Measurements from ENCODE around the gene SNN. TPM values are rescaled to one million over a fixed set of nuclear protein-coding genes. Genes with fewer than 3 reads are reported as not detected.
A peak's percentile ranks its signal among the peaks of the same experiment; 100 is the strongest.

Gene SNN
- total and polyA plus RNA-seq, 5 donors from 2014 or later, result 14.5 to 31.2 (median 24.9) TPM

DNA sequence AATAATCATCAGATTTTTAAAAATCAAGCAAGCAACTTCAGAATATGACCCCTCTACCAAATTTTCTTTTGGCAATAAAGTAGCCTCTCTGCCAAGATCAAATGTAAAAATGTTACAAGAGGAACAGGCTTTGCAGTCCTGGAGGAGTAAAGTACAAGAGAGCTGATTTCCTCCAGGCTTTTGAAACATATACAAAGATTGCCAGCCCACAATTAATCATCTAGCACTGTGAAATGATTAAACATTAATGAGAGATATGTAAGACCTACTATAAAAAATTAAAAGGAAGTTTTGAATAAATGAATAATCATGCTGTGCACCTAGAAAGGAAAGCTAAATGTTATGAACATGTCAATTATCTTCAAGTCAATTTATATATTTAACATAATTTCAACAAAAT, 48.1 kb downstream of the SNN start:
- Mint-ChIP-seq H3K36me3 (peaks cover 34% of the 10 kb centered on the region), H3K9me3 (no peaks in the 10 kb centered on the region), H3K27me3 (peaks cover 4% of the 10 kb centered on the region), H3K4me1 (peaks cover 29 to 43% (median 33%) of the 10 kb centered on the region in 4 donors), H3K4me3 (no peak overlapping the region), H3K27ac (peak overlapping the region in 2 of 3 donors; percentile 14 to 91)
- no peaks in the 10 kb centered on the region for H3K4me1 ChIP-seq (ENCODE audit: control insufficient read depth, insufficient read depth, low read length, poor library complexity, severe bottlenecking)
- DNase-seq (no peak), ATAC-seq (ENCODE audit: low read depth in 2 of 2) (no peak)
- peaks cover 62% of the 10 kb centered on the region for H3K36me3 ChIP-seq (ENCODE audit: control insufficient read depth, insufficient read depth, low read length)
- no peaks in the 10 kb centered on the region for H3K27me3 ChIP-seq (ENCODE audit: control insufficient read depth, insufficient read depth, low read length)
- H3K27ac ChIP-seq (ENCODE audit: insufficient read depth, low read length, poor library complexity, severe bottlenecking), result no peak overlapping the region
- H3K4me3 ChIP-seq (ENCODE audit: low read depth, low read length), result no peak overlapping the region
- H3K9me3 ChIP-seq (ENCODE audit: control insufficient read depth in 2 of 2, low read length in 2 of 2), result no peaks in the 10 kb centered on the region

- H3K27me3 ChIP-seq (ENCODE audit: control insufficient read depth, insufficient read depth, low read length), result no peaks in the 10 kb centered on the region
- H3K36me3 ChIP-seq (ENCODE audit: control insufficient read depth, insufficient read depth, low read length), result peaks cover 69% of the 10 kb centered on the region
- no peaks in the 10 kb centered on the region for H3K9me3 ChIP-seq (ENCODE audit: control insufficient read depth in 2 of 2, low read length in 2 of 2)
- Mint-ChIP-seq H3K9me3 (no peaks in the 10 kb centered on the region), H3K27me3 (peaks cover 4% of the 10 kb centered on the region), H3K36me3 (peaks cover 41% of the 10 kb centered on the region), H3K4me1 (peaks cover 31 to 44% (median 42%) of the 10 kb centered on the region in 4 donors), H3K4me3 (peak overlapping the region in 1 of 4 donors; percentile 19), H3K27ac (peak overlapping the region in 2 of 3 donors; percentile 85)
- H3K27ac ChIP-seq (ENCODE audit: insufficient read depth, low read length, poor library complexity, severe bottlenecking), result peak overlapping the region; percentile 7
- H3K4me1 ChIP-seq (ENCODE audit: control insufficient read depth, insufficient read depth, low read length, poor library complexity, severe bottlenecking), result no peaks in the 10 kb centered on the region
- DNase-seq, result no peak
- no peak overlapping the region for H3K4me3 ChIP-seq (ENCODE audit: low read depth, low read length)
- ATAC-seq (ENCODE audit: low read depth in 2 of 2), result no peak
These were observed 49.6 kb downstream of the SNN start for GRCh38 chr16:11717811-11718210.

- Mint-ChIP-seq H3K27me3 (peaks cover 4% of the 10 kb centered on the region), H3K27ac (no peak overlapping the region), H3K4me3 (no peak overlapping the region), H3K9me3 (no peaks in the 10 kb centered on the region), H3K36me3 (peaks cover 46% of the 10 kb centered on the region), H3K4me1 (peaks cover 36 to 54% (median 48%) of the 10 kb centered on the region in 4 donors)
- Histone ChIP-seq H3K9me3 (ENCODE audit: control insufficient read depth in 2 of 2, low read length in 2 of 2) (no peaks in the 10 kb centered on the region), H3K36me3 (ENCODE audit: control insufficient read depth, insufficient read depth, low read length) (peaks cover 66% of the 10 kb centered on the region), H3K4me1 (ENCODE audit: control insufficient read depth, insufficient read depth, low read length, poor library complexity, severe bottlenecking) (no peaks in the 10 kb centered on the region), H3K27ac (ENCODE audit: insufficient read depth, low read length, poor library complexity, severe bottlenecking) (no peak overlapping the region), H3K27me3 (ENCODE audit: control insufficient read depth, insufficient read depth, low read length) (no peaks in the 10 kb centered on the region), H3K4me3 (ENCODE audit: low read depth, low read length) (no peak overlapping the region)
- no peak for DNase-seq
- ATAC-seq (ENCODE audit: low read depth in 2 of 2), result no peak
These were observed 50.9 kb downstream of the SNN start for GRCh38 chr16:11719171-11719570.

DNA sequence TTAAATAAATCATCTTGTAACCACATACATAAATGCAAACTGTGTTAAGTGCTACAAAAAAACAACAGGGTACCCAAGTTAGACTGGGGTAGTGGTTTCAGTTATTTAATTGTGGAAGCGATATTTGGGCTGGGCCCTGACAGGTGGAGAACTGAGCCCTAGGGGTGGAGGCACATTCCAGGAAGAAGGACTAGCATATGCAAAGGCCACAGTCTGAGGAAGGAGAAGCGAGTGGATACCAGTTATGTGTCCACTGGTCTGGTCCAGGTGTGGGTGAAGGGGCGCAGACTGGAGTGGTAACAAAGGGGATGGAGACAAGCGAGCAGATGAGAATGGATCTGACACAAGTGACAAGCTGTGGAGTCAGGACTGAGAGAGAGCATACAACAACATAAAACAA, 51.5 kb downstream of the SNN start:
- Mint-ChIP-seq H3K4me3 (peak overlapping the region in 1 of 4 donors; percentile 47), H3K27ac (peak overlapping the region; percentile 4 to 44 (median 32)), H3K9me3 (no peaks in the 10 kb centered on the region), H3K27me3 (no peaks in the 10 kb centered on the region), H3K4me1 (peaks cover 33 to 52% (median 46%) of the 10 kb centered on the region in 4 donors), H3K36me3 (peaks cover 43% of the 10 kb centered on the region)
- ATAC-seq (ENCODE audit: low read depth in 2 of 2), result no peak
- Histone ChIP-seq H3K36me3 (ENCODE audit: control insufficient read depth, insufficient read depth, low read length) (peaks cover 70% of the 10 kb centered on the region), H3K27me3 (ENCODE audit: control insufficient read depth, insufficient read depth, low read length) (no peaks in the 10 kb centered on the region), H3K27ac (ENCODE audit: insufficient read depth, low read length, poor library complexity, severe bottlenecking) (no peak overlapping the region), H3K9me3 (ENCODE audit: control insufficient read depth in 2 of 2, low read length in 2 of 2) (no peaks in the 10 kb centered on the region), H3K4me1 (ENCODE audit: control insufficient read depth, insufficient read depth, low read length, poor library complexity, severe bottlenecking) (no peaks in the 10 kb centered on the region), H3K4me3 (ENCODE audit: low read depth, low read length) (no peak overlapping the region)
- no peak for DNase-seq

DNA sequence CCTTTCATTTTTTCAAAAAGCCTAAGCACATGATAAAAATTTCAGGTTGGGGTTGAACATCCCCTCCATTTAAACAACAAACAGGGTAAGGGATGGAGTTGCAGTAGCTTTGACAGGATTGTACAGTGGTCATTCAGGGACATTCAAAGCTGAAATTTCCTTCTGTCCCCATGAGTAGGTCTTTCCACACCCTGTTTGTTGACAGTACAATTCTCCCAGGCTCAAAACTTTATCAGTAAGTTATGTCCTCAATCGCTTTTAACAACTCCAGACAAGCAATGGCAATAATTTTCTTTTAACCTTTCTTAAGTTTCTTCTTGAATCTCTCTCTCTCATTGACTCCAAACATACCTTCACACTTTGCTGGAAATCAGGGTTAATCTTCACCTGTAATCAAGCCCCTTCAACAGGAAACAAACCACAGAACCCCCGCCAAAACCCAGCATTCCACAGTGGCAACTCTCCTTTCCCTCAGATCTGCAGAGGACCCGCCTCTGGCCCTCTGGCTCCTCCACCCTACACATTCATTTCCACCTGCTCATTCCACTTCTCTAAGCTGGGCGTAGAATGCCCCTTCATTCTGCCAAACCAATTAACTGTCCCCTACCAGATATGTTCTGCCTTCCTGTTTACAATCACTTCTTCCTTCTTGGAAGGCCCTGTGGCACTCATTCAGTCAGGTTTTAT, 53.7 kb downstream of the SNN start:
- Mint-ChIP-seq H3K9me3 (no peaks in the 10 kb centered on the region), H3K27ac (peak overlapping the region; percentile 63 to 79 (median 70)), H3K36me3 (peaks cover 37% of the 10 kb centered on the region), H3K27me3 (no peaks in the 10 kb centered on the region), H3K4me3 (no peak overlapping the region), H3K4me1 (peaks cover 30 to 48% (median 40%) of the 10 kb centered on the region in 4 donors)
- no peak for DNase-seq
- no peaks in the 10 kb centered on the region for H3K27me3 ChIP-seq (ENCODE audit: control insufficient read depth, insufficient read depth, low read length)
- H3K27ac ChIP-seq (ENCODE audit: insufficient read depth, low read length, poor library complexity, severe bottlenecking), result no peak overlapping the region
- no peak for ATAC-seq (ENCODE audit: low read depth in 2 of 2)
- no peak overlapping the region for H3K4me3 ChIP-seq (ENCODE audit: low read depth, low read length)
- peaks cover 79% of the 10 kb centered on the region for H3K36me3 ChIP-seq (ENCODE audit: control insufficient read depth, insufficient read depth, low read length)
- no peaks in the 10 kb centered on the region for H3K9me3 ChIP-seq (ENCODE audit: control insufficient read depth in 2 of 2, low read length in 2 of 2)
- no peaks in the 10 kb centered on the region for H3K4me1 ChIP-seq (ENCODE audit: control insufficient read depth, insufficient read depth, low read length, poor library complexity, severe bottlenecking)

- Histone ChIP-seq H3K4me1 (ENCODE audit: control insufficient read depth, insufficient read depth, low read length, poor library complexity, severe bottlenecking) (peaks cover 2% of the 10 kb centered on the region), H3K27me3 (ENCODE audit: control insufficient read depth, insufficient read depth, low read length) (no peaks in the 10 kb centered on the region), H3K27ac (ENCODE audit: insufficient read depth, low read length, poor library complexity, severe bottlenecking) (no peak overlapping the region), H3K9me3 (ENCODE audit: control insufficient read depth in 2 of 2, low read length in 2 of 2) (no peaks in the 10 kb centered on the region), H3K36me3 (ENCODE audit: control insufficient read depth, insufficient read depth, low read length) (peaks cover 79% of the 10 kb centered on the region), H3K4me3 (ENCODE audit: low read depth, low read length) (no peak overlapping the region)
- ATAC-seq (ENCODE audit: low read depth in 2 of 2) (no peak), DNase-seq (no peak)
- peak overlapping the region; percentile 63 to 79 (median 70) for H3K27ac Mint-ChIP-seq
- H3K9me3 Mint-ChIP-seq, result no peaks in the 10 kb centered on the region
- peaks cover 37% of the 10 kb centered on the region for H3K36me3 Mint-ChIP-seq
- H3K4me1 Mint-ChIP-seq, result peaks cover 34 to 48% (median 39%) of the 10 kb centered on the region in 4 donors
- H3K27me3 Mint-ChIP-seq, result no peaks in the 10 kb centered on the region
- H3K4me3 Mint-ChIP-seq, result no peak overlapping the region
These were observed 54.2 kb downstream of the SNN start for GRCh38 chr16:11722468-11722808.

- Mint-ChIP-seq H3K27ac (peak overlapping the region in 2 of 3 donors; percentile 26 to 40), H3K4me3 (no peak overlapping the region), H3K4me1 (peaks cover 41 to 59% (median 51%) of the 10 kb centered on the region in 4 donors), H3K36me3 (peaks cover 51% of the 10 kb centered on the region), H3K9me3 (no peaks in the 10 kb centered on the region), H3K27me3 (no peaks in the 10 kb centered on the region)
- DNase-seq (no peak), ATAC-seq (ENCODE audit: low read depth in 2 of 2) (no peak)
- no peaks in the 10 kb centered on the region for H3K9me3 ChIP-seq (ENCODE audit: control insufficient read depth in 2 of 2, low read length in 2 of 2)
- H3K27me3 ChIP-seq (ENCODE audit: control insufficient read depth, insufficient read depth, low read length), result no peaks in the 10 kb centered on the region
- H3K4me1 ChIP-seq (ENCODE audit: control insufficient read depth, insufficient read depth, low read length, poor library complexity, severe bottlenecking), result peaks cover 31% of the 10 kb centered on the region
- no peak overlapping the region for H3K4me3 ChIP-seq (ENCODE audit: low read depth, low read length)
- H3K36me3 ChIP-seq (ENCODE audit: control insufficient read depth, insufficient read depth, low read length), result peaks cover 69% of the 10 kb centered on the region
- no peak overlapping the region for H3K27ac ChIP-seq (ENCODE audit: insufficient read depth, low read length, poor library complexity, severe bottlenecking)
These were observed 57.2 kb downstream of the SNN start for GRCh38 chr16:11725457-11725856.

DNA sequence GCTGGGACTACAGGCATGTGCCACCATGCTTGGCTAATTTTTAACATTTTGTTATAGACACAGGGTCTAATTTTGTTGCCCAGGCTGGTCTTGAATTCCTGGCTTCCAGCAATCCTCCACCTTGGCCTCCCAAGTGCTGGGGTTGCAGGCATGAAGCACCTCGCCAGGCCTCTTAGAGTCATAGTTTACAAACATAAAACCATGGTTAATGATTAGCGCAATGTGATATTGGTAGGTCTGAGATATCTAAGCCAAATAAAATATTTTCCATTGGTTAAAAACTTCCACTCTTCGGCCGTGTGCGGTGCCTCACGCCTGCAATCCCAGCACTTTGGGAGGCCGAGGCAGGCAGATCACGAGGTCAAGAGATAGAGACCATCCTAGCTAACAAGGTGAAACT, 57.8 kb downstream of the SNN start:
- Histone ChIP-seq H3K36me3 (ENCODE audit: control insufficient read depth, insufficient read depth, low read length) (peaks cover 69% of the 10 kb centered on the region), H3K9me3 (ENCODE audit: control insufficient read depth in 2 of 2, low read length in 2 of 2) (no peaks in the 10 kb centered on the region), H3K27ac (ENCODE audit: insufficient read depth, low read length, poor library complexity, severe bottlenecking) (no peak overlapping the region), H3K4me1 (ENCODE audit: control insufficient read depth, insufficient read depth, low read length, poor library complexity, severe bottlenecking) (peaks cover 37% of the 10 kb centered on the region), H3K4me3 (ENCODE audit: low read depth, low read length) (no peak overlapping the region), H3K27me3 (ENCODE audit: control insufficient read depth, insufficient read depth, low read length) (no peaks in the 10 kb centered on the region)
- Mint-ChIP-seq H3K9me3 (no peaks in the 10 kb centered on the region), H3K27me3 (no peaks in the 10 kb centered on the region), H3K4me3 (no peak overlapping the region), H3K27ac (peak overlapping the region in 1 of 3 donors; percentile 49), H3K4me1 (peaks cover 44 to 63% (median 55%) of the 10 kb centered on the region in 4 donors), H3K36me3 (peaks cover 54% of the 10 kb centered on the region)
- DNase-seq (no peak), ATAC-seq (ENCODE audit: low read depth in 2 of 2) (no peak)
